Activated CD8-positive, alpha-beta memory T cell treated with anti-CD3 and anti-CD28 coated beads for 24 hours (primary cell): ENCODE data around the gene ADGRF3.
"Not testable (repeated sequence)": the region's sequence is repeated elsewhere in the genome, so short reads cannot be mapped to it uniquely, and the experiment has no call there.

Experiments used
- DNase-seq: peaks from one replicate; pipeline ENCODE4 v3.0.0-alpha.2; 2020

The ADGRF3 gene

DNA sequence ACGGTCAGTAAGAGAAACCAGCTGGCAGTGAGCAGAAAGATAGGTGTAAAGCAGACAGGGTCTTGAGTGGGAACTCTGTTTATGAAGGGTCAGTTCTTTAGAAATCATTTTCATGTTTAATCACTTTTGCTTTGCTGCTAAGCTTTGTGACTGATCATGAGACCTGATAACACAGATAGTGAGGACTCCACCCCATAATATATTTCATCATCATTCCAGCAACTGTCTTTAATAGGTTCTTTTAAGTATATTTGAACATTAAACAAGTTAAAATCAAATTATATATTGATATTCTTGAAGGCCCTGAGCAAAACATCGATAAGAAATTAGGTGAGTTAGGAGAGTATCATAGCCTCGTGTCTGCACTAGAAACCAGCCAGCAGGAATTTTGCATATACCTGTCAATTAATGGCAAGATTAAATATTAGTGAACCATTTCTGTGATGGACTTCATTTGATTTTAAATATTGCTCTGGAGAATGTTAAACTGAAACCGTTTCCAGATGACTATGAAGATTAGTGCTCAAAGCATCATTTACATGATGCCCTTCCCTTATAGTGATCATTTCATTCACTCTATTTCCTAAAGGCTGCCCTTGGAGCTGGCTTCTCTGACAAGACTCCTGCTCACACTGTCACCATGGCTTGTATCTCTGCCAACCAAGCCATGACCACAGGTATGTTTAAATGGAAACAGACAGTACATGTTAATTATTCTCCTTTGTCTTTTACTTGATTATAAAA is 69.9 kb downstream of the ADGRF3 start:
- no peak for DNase-seq

DNA sequence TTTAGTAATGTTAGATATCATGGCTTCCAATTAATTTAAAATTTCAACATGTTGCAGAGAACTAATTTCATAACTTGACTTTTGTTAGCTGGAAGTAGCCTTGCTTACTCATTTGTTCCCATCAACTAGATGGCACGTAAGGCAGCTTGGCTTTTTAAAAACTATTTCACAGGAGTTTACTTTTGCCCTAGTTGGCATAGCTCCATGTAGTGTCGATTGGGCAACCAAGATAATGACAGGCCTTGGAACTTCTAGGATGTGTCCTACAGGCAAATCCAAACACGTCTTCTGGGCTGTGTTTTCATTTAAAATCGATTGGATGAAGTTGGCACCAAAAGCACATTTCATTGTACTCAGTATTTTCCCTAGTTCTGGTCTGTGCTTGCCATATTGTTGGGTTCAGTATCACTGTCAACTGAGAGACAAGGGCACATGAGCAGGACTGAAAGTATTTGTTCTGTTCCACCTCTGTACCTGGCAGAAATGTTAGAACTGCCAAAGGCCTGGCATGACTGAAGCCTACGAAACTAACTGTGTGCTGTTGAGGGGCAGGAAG is 72.5 kb downstream of the ADGRF3 start:
- no peak for DNase-seq

GRCh38 chr2:26273501-26273900 is 73.1 kb downstream of the ADGRF3 start:
- no peak for DNase-seq

DNA sequence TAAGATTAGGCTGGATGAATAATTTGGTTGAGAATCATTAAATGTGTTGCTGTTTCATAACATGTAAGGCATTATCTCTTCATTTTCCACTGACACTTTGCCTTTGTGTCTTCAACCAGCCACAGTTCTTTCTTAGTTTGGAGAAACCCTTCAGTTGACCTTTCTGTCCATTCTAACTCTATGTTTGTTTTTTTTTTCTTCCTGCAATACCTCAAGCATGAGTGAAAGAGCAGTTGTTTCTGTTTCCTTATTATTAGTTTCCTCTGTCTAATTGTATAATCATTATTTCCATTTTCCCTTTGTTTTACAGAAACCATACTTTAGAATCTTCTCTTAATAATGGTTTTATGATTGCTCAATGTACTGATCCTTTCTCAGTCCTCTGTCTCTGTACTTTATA is 76.2 kb downstream of the ADGRF3 start:
- DNase-seq: no peak

GRCh38 chr2:26269571-26270158 is 76.9 kb downstream of the ADGRF3 start:
- no peak for DNase-seq

DNA sequence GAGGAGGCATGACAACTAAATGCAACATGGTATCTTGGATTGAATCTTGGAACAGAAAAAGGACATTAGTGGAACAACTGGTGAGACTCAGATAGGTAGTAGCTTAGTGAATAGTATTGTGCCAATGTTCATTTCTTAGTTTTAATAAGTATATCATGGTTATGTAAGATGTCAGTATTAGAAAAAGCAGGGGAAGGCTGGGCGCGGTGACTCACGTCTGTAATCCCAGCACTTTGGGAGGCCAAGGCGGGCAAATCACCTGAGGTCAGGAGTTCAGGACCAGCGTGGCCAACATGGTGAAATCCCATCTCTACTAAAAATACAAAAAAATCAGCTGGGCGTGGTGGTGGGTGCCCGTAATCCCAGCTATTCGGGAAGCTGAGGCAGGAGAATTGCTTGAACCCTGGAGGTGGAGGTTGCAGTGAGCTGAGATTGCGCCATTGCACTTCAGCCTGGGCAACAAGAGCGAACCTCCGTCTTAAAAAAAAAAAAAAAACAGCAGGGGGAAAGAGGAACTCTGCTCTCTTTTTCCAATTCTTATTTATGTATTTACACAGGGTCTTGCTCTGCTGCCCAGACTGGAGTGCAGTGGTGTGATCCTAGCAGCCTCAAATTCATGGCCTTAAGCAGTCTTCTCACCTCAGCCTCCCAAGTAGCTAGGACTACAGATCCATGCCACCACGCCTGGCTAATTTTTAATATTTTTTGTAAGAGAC is 77.8 kb downstream of the ADGRF3 start:
- not testable (repeated sequence) for DNase-seq

DNA sequence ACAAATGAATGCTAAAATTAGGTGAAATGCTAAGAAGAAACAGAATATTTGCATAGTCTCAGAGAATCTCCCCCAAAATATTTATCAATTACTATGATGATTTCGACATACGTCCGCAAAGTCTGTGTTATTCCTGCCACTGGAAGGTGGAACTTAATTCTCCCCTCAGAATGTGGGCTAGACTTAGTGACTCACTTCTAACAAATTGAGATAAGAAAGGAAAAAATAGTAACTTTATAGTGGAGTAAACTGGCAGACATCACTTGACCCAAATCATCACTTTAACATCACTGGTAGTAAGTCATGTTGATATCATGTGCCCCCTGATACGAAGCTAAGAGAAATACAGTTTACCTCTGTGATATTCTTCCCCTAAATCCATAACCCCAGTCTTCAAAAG is 78.4 kb downstream of the ADGRF3 start:
- no peak for DNase-seq

DNA sequence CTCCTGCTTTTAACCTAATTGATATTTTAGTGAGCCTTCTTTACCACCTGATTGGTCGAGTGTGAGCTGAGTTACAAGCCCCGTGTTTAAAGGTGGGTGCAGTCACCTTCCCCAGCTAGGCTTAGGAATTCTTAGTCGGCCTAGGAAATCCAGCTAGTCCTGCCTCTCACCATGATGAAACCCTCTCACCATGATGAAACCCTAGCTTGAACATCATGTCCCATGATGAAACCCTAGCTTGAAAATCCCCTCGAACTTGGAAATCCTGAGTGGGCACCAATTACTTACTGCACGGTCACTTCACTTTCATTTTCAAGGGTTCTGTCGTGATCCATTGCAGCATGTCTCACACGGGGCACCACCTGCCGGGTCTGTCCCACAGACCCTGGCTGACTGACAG is 87.8 kb downstream of the ADGRF3 start:
- not testable (repeated sequence) for DNase-seq
